Prostate gland (tissue), 2 donors: ENCODE measurements around the gene PSKH1. TPM values are rescaled to one million over a fixed set of nuclear protein-coding genes. Genes with fewer than 3 reads are reported as not detected.

Experiments used
- DNase-seq: peaks from one replicate; pipeline ENCODE4 v3.0.0-alpha.2; 2019; ENCODE audit warnings: low spot score
- H3K27ac ChIP-seq, 2 donors: fragments of 200-600 bp; sonication (generic); 2 replicates each; pipeline ENCODE4 v1.5.1; 2017 to 2019
- H3K27me3 ChIP-seq: fragments of 200-600 bp; sonication (generic); replicated peaks from 2 replicates; pipeline ENCODE4 v1.5.1; 2019; ENCODE audit not compliant: insufficient read depth
- H3K36me3 ChIP-seq, 2 donors: fragments of 200-600 bp; sonication (generic); 1 replicate in 1 of 2; 2 replicates in 1 of 2; pipeline versions ENCODE4 v1.5.1 to v1.8.1; 2017 to 2019
- H3K4me1 ChIP-seq: fragments of 200-600 bp; sonication (generic); replicated peaks from 2 replicates; pipeline ENCODE4 v1.5.1; 2019
- H3K4me3 ChIP-seq, 2 donors: fragments of 200-600 bp; sonication (generic); 2 replicates each; pipeline ENCODE4 v1.5.1; 2017 to 2019
- H3K9me3 ChIP-seq: fragments of 200-600 bp; sonication (generic); 2 replicates; pipeline ENCODE4 v1.5.1; 2017
- CTCF ChIP-seq, 4 experiments: fragments of 200-600 bp in 2 of 4; fragments of 450-650 bp in 2 of 4; sonication (generic) in 2 of 4; IDR thresholded peaks; 1 replicate in 3 of 4; 2 replicates in 1 of 4; pipeline ENCODE4 v1.5.1; 2016 to 2019; ENCODE audit warnings: antibody characterized with exemption in 4 of 4, mild to moderate bottlenecking in 2 of 4, moderate library complexity in 2 of 4
- POLR2A ChIP-seq: fragments of 450-650 bp; IDR thresholded peaks from one replicate; pipeline ENCODE4 v1.6.1; 2016; ENCODE audit warnings: antibody characterized with exemption, mild to moderate bottlenecking
- POLR2AphosphoS5 ChIP-seq: sonication (generic); formaldehyde crosslinking; IDR thresholded peaks from one replicate; pipeline ENCODE4 v1.6.1; 2017; ENCODE audit warnings: antibody characterized with exemption
- WGBS: methylation state at CpG from one replicate; pipeline ENCODE4 v1.1.5; 2018; 5-methylcytosine and 5-hydroxymethylcytosine counted together
- intact Hi-C: fragments of 100-400 bp; cut with DNase I; formaldehyde crosslinking; loops from one replicate; pipeline ENCODE4 v1.14.2; 2022
- total RNA-seq, 2 donors: library from RNA; depleted of rRNA; stranded (reverse); fragments of >200 nt; gene quantifications; one replicate each; pipeline ENCODE4 v1.1.0, GENCODE V29; 2016

PSKH1 gene
- total RNA-seq, 2 donors from 2014 or later = 16.7 to 53.2 TPM

- no peak for DNase-seq
- Histone ChIP-seq H3K27me3 (no peaks in the 10 kb centered on the region), H3K27ac (no peak overlapping the region), H3K4me1 (peaks cover 7% of the 10 kb centered on the region), H3K9me3 (no peaks in the 10 kb centered on the region), H3K4me3 (no peak overlapping the region), H3K36me3 (peaks cover 39 to 53% of the 10 kb centered on the region in 2 donors)
- 87% methylated on average over 21 of the region's 21 CpGs for WGBS
- no peak for TF ChIP-seq POLR2AphosphoS5
- no peak for TF ChIP-seq CTCF (IDR thresholded peaks at IDR 0.05)
- no peak for TF ChIP-seq POLR2A
- intact Hi-C loops = loop anchor here (5.0 kb wide), 1 partner anchor 161 kb away; no protein-coding TSS in a partner anchor
Observed at GRCh38 chr16:67881621-67882161, 11.4 kb upstream of the PSKH1 start.

GRCh38 chr16:67882374-67883145 is 10.5 kb upstream of the PSKH1 start:
- DNase-seq = no peak

GRCh38 chr16:67883146-67883871 is 9.7 kb upstream of the PSKH1 start:
- intact Hi-C loops = loop anchor here (1.0 to 5.0 kb wide), 2 partner anchors 45 to 159 kb away; no protein-coding TSS in a partner anchor
- no peaks in the 10 kb centered on the region for H3K27me3 ChIP-seq
- H3K4me1 ChIP-seq = peaks cover 7% of the 10 kb centered on the region
- peak overlapping the region in 1 of 2 donors; percentile 59 for H3K27ac ChIP-seq
- WGBS = 69% methylated on average over 6 of the region's 6 CpGs
- peaks cover 30 to 49% of the 10 kb centered on the region in 2 donors for H3K36me3 ChIP-seq
- no peaks in the 10 kb centered on the region for H3K9me3 ChIP-seq
- TF ChIP-seq POLR2AphosphoS5 = no peak
- no peak for TF ChIP-seq CTCF (IDR thresholded peaks at IDR 0.05)
- no peak for TF ChIP-seq POLR2A
- H3K4me3 ChIP-seq = no peak overlapping the region
- DNase-seq = no peak

More at GRCh38 chr16:67882374-67883145, 10.5 kb upstream of the PSKH1 start:
- intact Hi-C loops = loop anchor here (1.0 to 5.0 kb wide), 2 partner anchors 46 to 160 kb away; no protein-coding TSS in a partner anchor
- Histone ChIP-seq H3K4me1 (peaks cover 7% of the 10 kb centered on the region), H3K27me3 (no peaks in the 10 kb centered on the region), H3K27ac (no peak overlapping the region), H3K4me3 (no peak overlapping the region), H3K36me3 (peaks cover 36 to 49% of the 10 kb centered on the region in 2 donors), H3K9me3 (no peaks in the 10 kb centered on the region)
- WGBS = 74% methylated on average over 18 of the region's 18 CpGs
- no peak for TF ChIP-seq CTCF (IDR thresholded peaks at IDR 0.05)
- no peak for TF ChIP-seq POLR2AphosphoS5
- no peak for TF ChIP-seq POLR2A

- intact Hi-C loops = loop anchor here (1.0 to 5.0 kb wide), 2 partner anchors 44 to 158 kb away; no protein-coding TSS in a partner anchor
- Histone ChIP-seq H3K27ac (peak overlapping the region; percentile 56 to 59), H3K27me3 (no peaks in the 10 kb centered on the region), H3K4me3 (no peak overlapping the region), H3K9me3 (no peaks in the 10 kb centered on the region), H3K4me1 (peaks cover 7% of the 10 kb centered on the region), H3K36me3 (peaks cover 24 to 49% of the 10 kb centered on the region in 2 donors)
- DNase-seq = peak; percentile 62
- peak; percentile 72 to 89 (median 84) for TF ChIP-seq CTCF (IDR thresholded peaks at IDR 0.05)
- TF ChIP-seq POLR2AphosphoS5 = no peak
- WGBS = 52% methylated on average over 11 of the region's 11 CpGs
Observed at GRCh38 chr16:67883872-67884261, 9.2 kb upstream of the PSKH1 start.
